ENCODE measurements around the gene TMEM61.

The TMEM61 gene

DNA sequence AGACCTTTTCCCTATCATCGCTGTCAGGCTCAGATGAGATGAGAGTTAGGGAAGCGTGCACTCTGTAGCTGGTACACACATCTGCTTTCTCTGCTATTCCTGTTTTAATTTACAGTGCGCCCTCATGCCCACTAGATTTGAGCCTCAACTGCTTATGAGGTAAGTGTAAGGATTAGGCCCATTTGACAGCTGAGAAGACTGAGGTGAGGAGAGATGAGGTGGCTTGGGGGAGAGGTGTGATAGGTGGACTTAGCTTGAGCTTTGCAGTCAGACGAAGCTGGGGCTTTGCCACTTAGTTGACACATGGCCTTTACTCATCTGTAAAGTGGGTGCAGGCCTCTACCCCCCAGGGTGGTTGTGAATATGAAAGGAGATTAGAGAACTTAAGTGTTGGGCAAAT, 8.5 kb downstream of the TMEM61 start:
- H3K4me3 ChIP-seq (ENCODE audit: low read length), result no peak overlapping the region

DNA sequence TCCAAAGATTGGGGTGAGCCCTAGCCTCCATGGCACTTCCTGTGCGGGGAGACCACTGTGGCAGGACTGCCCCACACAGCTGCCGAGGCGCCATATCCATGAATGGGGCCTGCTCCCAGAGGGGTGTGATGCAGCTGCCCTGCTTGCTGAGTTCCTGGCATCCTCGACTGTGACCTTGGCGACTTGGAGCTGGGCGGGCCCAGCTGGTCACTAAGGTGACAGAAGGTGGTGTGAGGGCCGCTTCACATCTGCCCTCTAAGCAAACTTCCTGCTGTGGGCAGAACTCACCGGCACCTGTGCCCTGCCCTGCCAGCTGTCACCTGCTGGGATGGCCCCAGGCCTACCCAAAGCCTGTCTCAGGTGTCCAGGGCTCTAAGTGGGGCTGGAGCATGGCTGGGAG, 9.0 kb downstream of the TMEM61 start:
- peaks cover 2% of the 10 kb centered on the region for H3K27me3 ChIP-seq (ENCODE audit: control insufficient read depth, insufficient read depth, low read length)
- H3K4me1 ChIP-seq (ENCODE audit: control insufficient read depth, insufficient read depth, low read length), result peaks cover 14% of the 10 kb centered on the region
- H3K9me3 ChIP-seq (ENCODE audit: control insufficient read depth, low read length), result no peaks in the 10 kb centered on the region
- H3K4me3 ChIP-seq (ENCODE audit: low read length), result no peak overlapping the region
- no peaks in the 10 kb centered on the region for H3K36me3 ChIP-seq (ENCODE audit: control insufficient read depth, insufficient read depth, low read length)
- no peak overlapping the region for H3K9ac ChIP-seq (ENCODE audit: low read length)

More for the DNA sequence above, 8.5 kb downstream of the TMEM61 start:
- H3K9me3 ChIP-seq (ENCODE audit: control insufficient read depth, low read length), result no peaks in the 10 kb centered on the region
- no peaks in the 10 kb centered on the region for H3K36me3 ChIP-seq (ENCODE audit: control insufficient read depth, insufficient read depth, low read length)
- H3K27me3 ChIP-seq (ENCODE audit: control insufficient read depth, insufficient read depth, low read length), result no peaks in the 10 kb centered on the region
- peaks cover 14% of the 10 kb centered on the region for H3K4me1 ChIP-seq (ENCODE audit: control insufficient read depth, insufficient read depth, low read length)
- no peak overlapping the region for H3K9ac ChIP-seq (ENCODE audit: low read length)

DNA sequence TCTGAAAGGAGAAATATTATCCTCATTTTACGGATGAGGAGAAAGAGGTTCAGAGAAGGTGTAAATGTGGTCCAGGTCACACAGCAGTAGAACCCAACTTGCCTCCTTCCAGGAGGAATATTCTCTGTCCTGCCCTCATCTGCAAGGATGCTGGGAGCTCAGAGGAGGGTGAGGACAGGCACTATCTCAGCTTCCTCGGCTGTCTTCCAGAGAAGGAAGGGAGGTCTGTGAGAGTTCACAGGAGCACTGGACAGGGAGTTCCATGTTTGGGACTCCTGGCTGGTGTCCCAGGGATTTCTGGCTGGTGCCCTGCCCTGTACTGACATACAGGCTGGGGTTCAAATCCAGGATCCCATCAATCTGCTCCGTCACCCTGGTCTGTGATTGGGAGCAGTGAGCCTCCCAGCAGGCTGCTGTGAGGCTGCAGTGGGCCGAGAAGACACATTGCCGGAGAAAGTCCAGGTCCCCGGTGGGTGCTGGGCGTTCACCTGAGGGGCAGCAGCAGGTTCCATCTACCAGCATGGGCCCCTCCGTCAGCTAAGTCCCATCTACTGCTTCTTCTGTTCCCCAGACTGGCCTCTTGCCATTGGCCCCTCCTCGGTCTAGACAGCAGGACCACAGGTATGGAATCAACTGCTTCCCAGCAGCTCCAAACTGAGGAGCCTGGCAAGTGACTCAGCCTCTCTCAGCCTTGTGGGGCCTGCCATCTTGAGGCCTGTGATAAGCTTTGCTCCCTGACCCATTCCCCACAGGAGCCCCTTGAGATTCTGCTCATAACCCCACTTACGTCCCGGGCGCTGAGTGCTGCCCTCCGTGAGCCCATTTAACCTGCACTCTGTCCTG, 9.8 kb downstream of the TMEM61 start:
- no peak overlapping the region for H3K4me3 ChIP-seq (ENCODE audit: low read length)
- H3K4me1 ChIP-seq (ENCODE audit: control insufficient read depth, insufficient read depth, low read length), result peaks cover 14% of the 10 kb centered on the region
- peaks cover 7% of the 10 kb centered on the region for H3K27me3 ChIP-seq (ENCODE audit: control insufficient read depth, insufficient read depth, low read length)
- H3K9ac ChIP-seq (ENCODE audit: low read length), result no peak overlapping the region
- no peaks in the 10 kb centered on the region for H3K36me3 ChIP-seq (ENCODE audit: control insufficient read depth, insufficient read depth, low read length)
- no peaks in the 10 kb centered on the region for H3K9me3 ChIP-seq (ENCODE audit: control insufficient read depth, low read length)

DNA sequence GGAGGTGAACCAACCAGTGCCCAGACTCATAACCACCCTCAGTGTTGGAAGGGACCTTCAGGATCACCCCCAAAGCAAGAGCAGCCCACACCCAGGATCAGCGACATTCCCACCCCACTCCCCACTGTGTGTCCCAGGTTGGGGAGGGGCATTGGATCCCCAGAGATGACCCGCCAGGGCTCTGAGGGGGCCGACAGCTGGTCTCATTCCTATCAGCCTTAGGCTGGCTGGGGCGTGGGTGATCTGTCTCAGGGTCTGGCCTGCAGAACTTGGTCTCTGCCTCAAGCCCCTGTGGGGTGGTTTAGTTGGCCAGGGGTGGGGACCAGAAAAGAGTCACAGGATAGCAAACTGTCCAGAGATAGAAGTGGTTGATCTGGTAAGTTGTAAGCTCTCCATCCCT, 10.5 kb downstream of the TMEM61 start:
- H3K4me3 ChIP-seq (ENCODE audit: low read length), result no peak overlapping the region
- H3K4me1 ChIP-seq (ENCODE audit: control insufficient read depth, insufficient read depth, low read length), result peaks cover 14% of the 10 kb centered on the region
- no peaks in the 10 kb centered on the region for H3K9me3 ChIP-seq (ENCODE audit: control insufficient read depth, low read length)
- H3K9ac ChIP-seq (ENCODE audit: low read length), result no peak overlapping the region
- H3K27me3 ChIP-seq (ENCODE audit: control insufficient read depth, insufficient read depth, low read length), result peaks cover 11% of the 10 kb centered on the region
- no peaks in the 10 kb centered on the region for H3K36me3 ChIP-seq (ENCODE audit: control insufficient read depth, insufficient read depth, low read length)

DNA sequence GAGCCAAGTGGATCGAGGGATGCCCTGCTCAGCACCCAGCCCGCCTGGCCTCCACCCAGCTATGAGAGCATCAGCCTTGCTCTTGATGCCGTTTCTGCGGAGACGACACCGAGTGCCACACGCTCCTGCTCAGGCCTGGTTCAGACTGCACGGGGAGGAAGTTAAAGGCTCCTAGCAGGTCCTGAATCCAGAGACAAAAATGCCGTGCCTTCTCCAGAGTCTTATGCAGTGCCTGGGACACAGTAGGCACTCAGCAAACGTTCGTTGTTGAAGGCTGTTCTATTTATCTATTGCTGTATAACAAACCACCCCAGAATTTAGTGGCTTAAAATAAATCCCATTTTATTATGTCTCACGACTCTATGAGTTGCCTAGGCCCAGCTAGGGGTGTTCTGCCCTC, 11.5 kb downstream of the TMEM61 start:
- H3K4me1 ChIP-seq (ENCODE audit: control insufficient read depth, insufficient read depth, low read length), result peaks cover 21% of the 10 kb centered on the region

DNA sequence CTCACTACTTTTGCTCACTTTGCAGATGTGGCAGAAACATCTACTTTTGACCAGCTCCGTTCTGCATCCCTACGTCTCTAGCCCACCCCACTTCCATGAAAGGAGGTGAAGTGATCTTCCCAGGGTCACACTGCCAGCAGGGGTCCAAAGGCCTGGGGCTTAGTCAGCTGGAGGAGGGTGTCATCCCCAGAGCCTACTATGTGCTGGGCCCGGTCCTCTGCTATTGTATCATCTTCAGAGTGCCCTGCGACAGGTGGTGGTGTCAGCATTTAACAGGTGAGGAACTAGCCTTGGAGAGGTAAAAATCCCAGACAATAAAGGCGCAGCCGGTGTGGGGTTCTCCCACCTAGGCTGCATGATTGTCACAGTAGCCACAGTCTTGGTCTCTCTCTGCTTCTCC, 12.7 kb downstream of the TMEM61 start:
- peaks cover 21% of the 10 kb centered on the region for H3K4me1 ChIP-seq (ENCODE audit: control insufficient read depth, insufficient read depth, low read length)
- no peaks in the 10 kb centered on the region for H3K9me3 ChIP-seq (ENCODE audit: control insufficient read depth, low read length)
- H3K4me3 ChIP-seq (ENCODE audit: low read length), result no peak overlapping the region
- H3K36me3 ChIP-seq (ENCODE audit: control insufficient read depth, insufficient read depth, low read length), result no peaks in the 10 kb centered on the region
- H3K9ac ChIP-seq (ENCODE audit: low read length), result no peak overlapping the region
- H3K27me3 ChIP-seq (ENCODE audit: control insufficient read depth, insufficient read depth, low read length), result peaks cover 28% of the 10 kb centered on the region

More for the DNA sequence above, 11.5 kb downstream of the TMEM61 start:
- Histone ChIP-seq H3K27me3 (ENCODE audit: control insufficient read depth, insufficient read depth, low read length) (peaks cover 21% of the 10 kb centered on the region), H3K9me3 (ENCODE audit: control insufficient read depth, low read length) (no peaks in the 10 kb centered on the region), H3K9ac (ENCODE audit: low read length) (no peak overlapping the region), H3K4me3 (ENCODE audit: low read length) (no peak overlapping the region), H3K36me3 (ENCODE audit: control insufficient read depth, insufficient read depth, low read length) (no peaks in the 10 kb centered on the region)

DNA sequence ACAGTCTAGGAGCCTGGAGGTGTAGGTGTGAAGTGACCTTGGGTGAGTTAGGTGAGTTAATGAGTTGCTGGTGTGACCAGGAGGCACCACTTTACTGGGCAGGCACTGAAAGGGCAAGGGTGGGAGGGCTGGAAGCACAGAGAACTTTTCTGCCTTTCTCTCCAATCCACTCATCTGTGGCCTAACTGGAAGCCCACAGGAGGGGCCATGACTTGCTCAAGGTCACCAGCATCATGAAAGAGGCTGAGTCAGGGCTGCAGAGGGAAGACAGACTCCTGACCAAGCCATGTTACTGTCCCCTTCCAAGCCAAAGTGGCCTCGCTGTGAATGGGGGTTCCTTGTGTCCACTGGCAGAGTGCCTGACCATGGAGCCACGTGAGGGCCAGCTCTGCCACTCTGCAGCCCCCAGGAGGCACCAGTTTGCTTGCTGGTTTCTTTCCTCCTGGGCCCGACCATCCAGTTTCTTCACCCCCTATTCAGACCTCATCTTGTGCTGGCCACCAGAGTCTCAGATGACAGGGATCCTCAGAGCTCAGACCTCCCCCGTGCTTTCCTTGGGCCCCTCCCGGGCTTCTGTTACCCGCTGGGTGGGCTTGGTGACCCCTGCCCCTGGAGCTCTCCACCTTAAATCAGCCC, 14.0 kb downstream of the TMEM61 start:
- H3K36me3 ChIP-seq (ENCODE audit: control insufficient read depth, insufficient read depth, low read length), result no peaks in the 10 kb centered on the region
- H3K9me3 ChIP-seq (ENCODE audit: control insufficient read depth, low read length), result no peaks in the 10 kb centered on the region
- H3K9ac ChIP-seq (ENCODE audit: low read length), result no peak overlapping the region
- H3K4me1 ChIP-seq (ENCODE audit: control insufficient read depth, insufficient read depth, low read length), result peaks cover 11% of the 10 kb centered on the region
- H3K4me3 ChIP-seq (ENCODE audit: low read length), result no peak overlapping the region
- peaks cover 33% of the 10 kb centered on the region for H3K27me3 ChIP-seq (ENCODE audit: control insufficient read depth, insufficient read depth, low read length)

DNA sequence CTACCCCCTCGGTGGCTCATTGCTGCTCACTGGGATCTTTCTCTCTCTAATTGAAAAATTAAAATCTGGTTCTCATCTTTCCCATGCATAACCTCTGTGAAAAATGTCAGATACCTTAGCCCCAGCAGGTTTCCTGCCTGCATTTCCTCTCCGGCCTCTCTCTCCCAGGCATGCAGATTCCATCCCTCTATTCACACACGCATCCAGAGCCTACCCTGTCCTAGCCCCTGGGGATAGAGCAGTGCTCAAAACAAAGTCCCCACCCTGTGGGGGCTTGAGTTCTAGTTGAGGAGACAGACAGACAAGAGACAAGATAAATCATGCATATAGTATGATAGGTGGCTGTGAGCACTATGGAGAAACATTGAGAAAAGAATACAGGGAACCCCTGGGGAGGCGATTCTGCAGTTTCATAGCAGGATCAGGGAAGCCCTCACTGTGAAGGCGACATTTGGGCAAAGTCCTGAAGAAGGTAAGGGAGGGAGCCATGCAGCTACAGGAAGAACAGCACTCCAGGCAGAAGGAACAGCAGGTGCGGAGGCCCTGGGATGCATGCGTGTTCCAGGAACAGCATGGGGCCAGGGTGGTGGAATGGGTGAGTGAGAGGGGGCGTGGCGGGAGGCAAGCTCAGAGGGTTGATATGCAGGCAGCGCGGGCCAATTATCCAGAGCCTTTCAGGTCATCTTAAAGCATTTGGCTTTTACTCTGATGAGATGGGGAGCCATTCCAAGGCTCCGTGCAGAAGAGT, 14.8 kb downstream of the TMEM61 start:
- peaks cover 7% of the 10 kb centered on the region for H3K4me1 ChIP-seq (ENCODE audit: control insufficient read depth, insufficient read depth, low read length)
- H3K36me3 ChIP-seq (ENCODE audit: control insufficient read depth, insufficient read depth, low read length), result no peaks in the 10 kb centered on the region
- H3K27me3 ChIP-seq (ENCODE audit: control insufficient read depth, insufficient read depth, low read length), result peaks cover 35% of the 10 kb centered on the region
- H3K9me3 ChIP-seq (ENCODE audit: control insufficient read depth, low read length), result no peaks in the 10 kb centered on the region
- no peak overlapping the region for H3K9ac ChIP-seq (ENCODE audit: low read length)
- H3K4me3 ChIP-seq (ENCODE audit: low read length), result no peak overlapping the region

DNA sequence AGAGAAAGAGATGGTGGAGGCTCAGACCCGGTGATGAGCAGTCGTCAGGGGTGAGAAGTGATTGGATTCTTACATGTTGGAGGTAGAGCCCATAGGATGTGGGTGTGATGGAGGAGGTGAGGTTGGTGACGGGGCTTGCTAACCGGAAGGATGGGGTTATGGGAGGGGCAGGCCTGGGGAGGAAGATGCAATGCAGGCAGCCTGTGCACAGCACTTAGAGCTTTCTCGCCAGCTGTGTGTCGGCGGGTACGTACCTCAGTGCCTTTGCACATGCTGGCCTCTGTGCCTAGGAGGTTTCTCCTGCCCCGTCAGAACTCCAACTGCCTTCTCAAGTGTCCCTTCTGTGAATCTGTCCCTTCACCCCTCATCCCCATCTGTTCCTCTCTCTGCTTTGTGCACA, 15.4 kb downstream of the TMEM61 start:
- H3K9me3 ChIP-seq (ENCODE audit: control insufficient read depth, low read length), result no peaks in the 10 kb centered on the region
- H3K4me1 ChIP-seq (ENCODE audit: control insufficient read depth, insufficient read depth, low read length), result peaks cover 7% of the 10 kb centered on the region
- peaks cover 35% of the 10 kb centered on the region for H3K27me3 ChIP-seq (ENCODE audit: control insufficient read depth, insufficient read depth, low read length)
- H3K4me3 ChIP-seq (ENCODE audit: low read length), result no peak overlapping the region
- H3K36me3 ChIP-seq (ENCODE audit: control insufficient read depth, insufficient read depth, low read length), result no peaks in the 10 kb centered on the region
- no peak overlapping the region for H3K9ac ChIP-seq (ENCODE audit: low read length)

DNA sequence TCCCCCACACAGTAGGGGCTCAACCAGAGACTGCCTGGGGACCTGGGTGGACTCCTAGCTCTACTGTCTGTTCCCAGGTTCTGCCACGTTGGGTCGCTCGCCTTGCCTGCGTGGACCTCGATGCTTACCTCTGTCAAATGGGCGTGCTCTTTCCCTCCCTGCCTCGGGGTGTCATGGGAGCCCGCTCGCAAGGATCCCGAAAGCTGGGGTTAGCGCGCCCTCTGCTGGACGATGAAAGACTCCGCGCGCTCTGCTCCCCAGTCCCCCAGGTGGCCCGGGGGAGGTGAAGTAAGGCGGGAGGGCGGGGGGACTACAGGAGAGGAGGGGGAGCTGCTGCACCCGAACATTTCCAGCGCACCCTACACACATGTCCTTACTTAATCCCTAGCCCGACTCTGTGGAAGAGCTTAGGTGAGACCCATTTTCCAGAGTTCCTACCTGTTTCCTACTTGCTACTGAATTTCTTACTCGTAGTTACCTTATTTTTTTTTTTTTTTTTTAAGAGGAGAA, 16.0 kb downstream of the TMEM61 start:
- no peak overlapping the region for H3K4me3 ChIP-seq (ENCODE audit: low read length)
- H3K27me3 ChIP-seq (ENCODE audit: control insufficient read depth, insufficient read depth, low read length), result peaks cover 37% of the 10 kb centered on the region
- H3K9ac ChIP-seq (ENCODE audit: low read length), result no peak overlapping the region
- H3K36me3 ChIP-seq (ENCODE audit: control insufficient read depth, insufficient read depth, low read length), result no peaks in the 10 kb centered on the region
- no peaks in the 10 kb centered on the region for H3K9me3 ChIP-seq (ENCODE audit: control insufficient read depth, low read length)
- H3K4me1 ChIP-seq (ENCODE audit: control insufficient read depth, insufficient read depth, low read length), result peaks cover 7% of the 10 kb centered on the region

DNA sequence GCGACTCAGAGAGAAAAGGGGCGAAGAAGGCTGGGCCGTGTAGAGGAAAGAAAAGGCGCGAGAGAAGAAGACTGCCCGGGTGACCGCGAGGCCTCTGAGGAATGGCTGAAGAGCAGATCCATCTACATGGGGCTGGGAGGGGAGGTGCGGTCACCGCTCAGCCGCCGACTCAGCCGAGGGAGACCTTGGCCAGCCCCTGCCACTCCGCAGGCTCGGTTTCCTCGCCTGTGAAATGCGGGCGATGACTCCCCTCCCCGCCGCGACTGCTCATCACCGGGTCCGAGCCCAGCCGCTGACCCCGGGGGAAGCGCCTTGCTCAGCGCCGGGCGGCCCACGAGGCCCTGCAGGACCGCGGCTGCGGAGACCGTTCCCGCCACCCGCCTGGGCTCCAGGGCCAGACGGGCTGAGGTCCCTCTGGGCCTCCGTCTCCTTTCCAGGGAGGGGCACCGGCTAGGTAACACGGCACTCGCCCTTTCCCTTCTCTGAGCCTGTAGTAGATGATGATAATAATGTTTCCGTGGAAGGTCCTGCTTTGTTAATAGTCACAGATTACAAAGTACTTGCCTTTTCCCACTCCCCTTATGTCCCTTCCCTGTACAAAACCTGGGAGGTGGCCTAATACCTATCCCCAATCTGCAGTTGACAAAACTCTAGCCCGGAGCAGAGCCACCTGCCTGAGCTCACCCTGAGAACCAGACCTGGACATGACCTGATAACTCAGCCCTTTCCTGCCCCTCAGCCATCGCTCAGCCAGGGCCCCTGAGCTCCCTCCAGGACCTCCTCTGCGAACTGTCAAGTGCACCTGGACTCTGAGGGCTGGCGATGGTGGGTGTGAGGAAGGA, 16.7 kb downstream of the TMEM61 start:
- H3K9me3 ChIP-seq (ENCODE audit: control insufficient read depth, low read length), result no peaks in the 10 kb centered on the region
- H3K36me3 ChIP-seq (ENCODE audit: control insufficient read depth, insufficient read depth, low read length), result no peaks in the 10 kb centered on the region
- no peak overlapping the region for H3K9ac ChIP-seq (ENCODE audit: low read length)
- H3K4me1 ChIP-seq (ENCODE audit: control insufficient read depth, insufficient read depth, low read length), result peaks cover 7% of the 10 kb centered on the region
- no peak overlapping the region for H3K4me3 ChIP-seq (ENCODE audit: low read length)
- H3K27me3 ChIP-seq (ENCODE audit: control insufficient read depth, insufficient read depth, low read length), result peaks cover 43% of the 10 kb centered on the region

All from mucosa of stomach (tissue), 1 donor.